Body of pancreas (tissue), 4 donors: ENCODE data around the gene ARL6IP4.

ENCODE experiments used
- CTCF ChIP-seq, 7 experiments: fragments of 450-650 bp in 4 of 7; fragments of 200-600 bp in 3 of 7; sonication (generic) in 3 of 7; IDR thresholded peaks; one replicate each; pipeline ENCODE4 v1.5.1; 2016 to 2019; ENCODE audit warnings: antibody characterized with exemption in 7 of 7
- POLR2A ChIP-seq, 3 donors: fragments of 450-650 bp; IDR thresholded peaks; one replicate each; pipeline ENCODE4 v1.6.1; 2016; ENCODE audit warnings: antibody characterized with exemption in 3 of 3, mild to moderate bottlenecking in 2 of 3

GRCh38 chr12:122982963-122983788 lies 2.7 kb downstream of the ARL6IP4 start:
- TF ChIP-seq CTCF (IDR thresholded peaks at IDR 0.05) (no peak), POLR2A (IDR thresholded peaks at IDR 0.05) (no peak)
